HS-5 (cell line): ENCODE data around the gene MRO.
"Not testable (repeated sequence)": the region's sequence is repeated elsewhere in the genome, so short reads cannot be mapped to it uniquely, and the experiment has no call there.

Source experiments
- DNase-seq: peaks from one replicate; pipeline ENCODE4 v3.0.0-alpha.2; 2012; ENCODE audit warnings: low read depth

Gene MRO

DNA sequence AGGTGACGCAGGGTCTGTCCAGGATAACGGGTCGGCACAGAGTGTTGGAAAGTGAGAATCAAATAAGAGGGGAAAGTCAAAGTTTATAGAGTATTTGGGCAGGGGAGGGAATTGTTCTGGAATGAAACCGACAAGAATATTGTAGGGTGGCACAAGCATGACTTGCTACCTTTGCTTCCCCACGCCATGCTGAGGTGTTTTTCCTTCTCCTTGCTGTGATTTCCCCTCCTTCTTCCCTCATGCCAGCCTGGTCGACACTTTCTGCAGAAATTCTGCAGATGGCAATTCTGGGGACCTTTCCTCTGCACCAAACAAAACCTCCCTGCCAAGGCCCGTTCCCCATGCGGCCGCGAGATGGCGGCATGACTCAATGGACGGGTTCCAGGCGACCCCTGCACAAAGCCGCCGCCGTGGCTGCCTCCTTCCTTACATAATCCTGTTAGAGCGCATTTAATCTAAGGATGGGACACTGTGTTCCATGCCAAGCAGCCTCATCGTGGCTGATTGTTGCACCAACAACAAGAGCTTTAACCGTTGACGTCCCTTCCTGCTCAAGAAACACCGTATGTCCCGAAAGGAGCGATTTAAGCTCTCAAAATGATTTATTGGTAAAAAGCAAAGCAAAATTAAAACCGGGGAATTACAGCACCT is at the start of gene MRO:
TSS of gene MRO (minus strand) at position 289 of the 651 bp plus-strand sequence. CDS start 10,616 bp downstream, outside the sequence.
- peak; percentile 11 for DNase-seq

DNA sequence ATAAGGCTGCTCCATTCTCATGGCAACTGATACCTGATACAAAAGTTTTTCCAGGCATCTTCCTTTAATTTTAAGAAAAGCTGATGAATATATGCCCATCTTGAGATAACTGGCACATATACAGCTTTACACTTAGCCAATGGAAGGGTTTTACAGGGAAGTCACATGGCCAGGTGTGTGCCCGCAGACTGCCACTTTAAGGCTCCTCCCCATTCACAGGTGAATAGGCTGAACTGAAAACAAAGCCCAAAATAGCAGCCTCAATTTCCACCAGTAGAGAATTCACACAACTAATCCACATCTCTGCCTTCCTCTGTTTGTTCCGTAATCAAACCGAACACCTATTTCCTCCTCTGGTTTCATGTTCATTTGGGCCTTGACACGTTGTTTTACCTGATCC is 49.3 kb upstream of the MRO start:
- DNase-seq = no peak

DNA sequence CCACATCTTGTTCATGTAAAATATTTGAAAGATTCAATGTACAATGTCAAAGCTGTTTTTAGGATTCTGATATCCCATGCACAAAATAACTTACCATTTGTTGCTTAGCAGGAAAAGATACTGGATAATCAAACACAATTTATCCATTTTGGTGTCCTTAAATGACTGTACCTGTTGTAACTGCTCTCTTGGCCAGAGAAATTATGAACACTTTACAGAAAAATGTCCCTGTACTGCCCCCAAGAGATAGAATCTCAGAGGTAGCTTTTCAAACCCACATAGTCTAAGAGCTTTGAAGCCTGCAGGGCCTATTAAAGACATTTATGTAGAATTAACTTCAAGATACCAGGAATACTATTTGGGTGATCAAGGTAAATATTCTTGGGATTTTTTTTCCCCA is 46.9 kb upstream of the MRO start:
- no peak for DNase-seq

DNA sequence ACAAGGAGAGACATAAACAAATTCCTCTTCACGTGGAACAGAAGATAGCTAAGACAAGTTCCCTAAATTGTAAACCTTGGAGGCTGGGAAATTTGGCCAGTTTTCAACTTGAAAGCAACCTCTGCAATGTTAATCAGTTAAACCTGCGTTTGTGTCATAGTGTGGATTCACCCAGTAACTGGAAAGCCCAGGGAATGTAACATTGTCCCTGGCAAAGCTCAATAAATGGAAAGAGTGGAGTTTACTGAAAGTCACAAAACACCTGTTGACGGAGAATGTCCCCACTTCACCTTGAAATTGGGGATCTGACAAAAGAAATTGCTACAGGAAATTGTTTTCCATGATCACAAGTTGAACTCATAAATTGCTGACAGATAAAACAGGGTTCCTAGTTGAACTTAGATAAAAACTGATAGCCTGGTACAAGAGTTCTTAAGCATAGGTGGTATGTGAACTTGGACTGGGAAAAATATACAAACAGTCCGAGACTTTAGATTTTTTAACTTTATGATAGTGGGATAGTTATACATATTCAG is 44.1 kb upstream of the MRO start:
- DNase-seq = no peak

DNA sequence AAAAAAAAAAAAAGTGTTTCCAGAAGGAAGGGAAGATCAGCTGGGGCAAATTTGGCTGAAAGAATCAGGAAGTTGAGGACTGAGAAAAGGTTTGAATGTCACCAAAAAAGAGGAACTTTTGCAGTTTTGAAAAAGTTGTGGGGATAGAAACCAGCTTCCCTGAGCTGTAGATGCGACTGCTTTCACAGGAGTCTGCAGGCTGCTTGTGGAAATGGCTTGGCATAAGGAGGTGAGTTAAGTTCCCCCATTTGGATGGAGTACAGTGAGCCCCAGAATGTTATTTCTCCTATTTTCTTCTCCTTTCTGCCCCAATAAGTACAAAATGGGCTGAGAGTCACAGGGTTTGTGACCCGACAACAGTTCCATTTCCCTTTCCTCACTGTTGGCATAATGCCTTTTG is 42.6 kb upstream of the MRO start:
- DNase-seq = no peak

DNA sequence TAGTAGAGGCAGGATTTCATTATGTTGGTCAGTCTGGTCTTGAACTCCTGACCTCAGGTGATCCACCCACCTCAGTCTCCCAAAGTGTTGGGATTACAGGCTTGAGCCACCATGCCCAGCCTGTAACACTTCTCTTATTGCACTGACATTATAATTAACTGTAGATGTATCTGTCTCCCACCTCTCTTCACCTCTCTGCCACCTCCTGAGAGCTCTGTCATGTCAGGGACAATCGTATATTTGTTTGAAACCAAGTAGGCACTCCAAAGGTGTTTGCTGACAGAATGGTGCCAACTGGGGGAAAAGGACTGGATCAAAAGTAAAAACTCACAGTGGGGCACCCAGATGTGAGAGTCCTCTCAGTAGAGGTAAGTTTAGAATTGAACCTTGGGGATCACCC is 41.8 kb upstream of the MRO start:
- DNase-seq = no peak

DNA sequence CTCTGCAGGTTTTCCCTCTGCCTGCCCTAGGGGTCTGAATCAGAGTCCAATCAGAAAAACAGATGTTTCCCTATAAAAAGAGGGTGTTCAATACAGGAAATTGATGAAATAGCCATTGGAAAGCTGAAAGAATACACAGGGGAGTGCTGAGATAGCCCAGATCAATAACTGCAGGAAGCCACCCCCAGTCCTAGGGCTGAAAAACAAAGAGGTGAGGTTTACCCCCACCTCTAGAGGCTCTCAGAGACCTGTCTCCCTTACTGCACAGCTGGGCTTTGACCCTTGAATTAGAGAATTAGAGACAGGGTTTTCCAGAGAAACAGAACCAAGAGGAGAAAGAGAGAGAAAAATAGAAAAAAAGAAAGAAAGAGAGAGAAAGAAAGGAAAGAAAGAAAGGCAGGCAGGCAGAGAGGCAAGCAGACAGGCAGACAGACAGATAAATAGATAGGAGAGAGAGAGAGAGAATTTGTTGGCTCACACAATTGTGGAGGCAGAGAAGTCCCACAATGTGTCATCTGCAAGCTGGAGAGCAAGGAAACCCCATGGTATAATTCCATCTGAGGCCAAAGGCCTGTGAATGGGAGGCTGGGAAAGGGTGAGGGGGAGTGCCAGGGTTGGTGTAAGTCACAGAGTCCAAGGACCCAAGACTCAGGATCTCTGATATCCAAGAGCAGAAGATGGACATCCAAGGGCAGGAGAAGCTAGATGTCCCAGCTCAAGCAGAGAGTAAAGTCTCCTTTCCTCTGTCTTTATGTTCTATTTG is 40.2 kb upstream of the MRO start:
- no peak for DNase-seq

DNA sequence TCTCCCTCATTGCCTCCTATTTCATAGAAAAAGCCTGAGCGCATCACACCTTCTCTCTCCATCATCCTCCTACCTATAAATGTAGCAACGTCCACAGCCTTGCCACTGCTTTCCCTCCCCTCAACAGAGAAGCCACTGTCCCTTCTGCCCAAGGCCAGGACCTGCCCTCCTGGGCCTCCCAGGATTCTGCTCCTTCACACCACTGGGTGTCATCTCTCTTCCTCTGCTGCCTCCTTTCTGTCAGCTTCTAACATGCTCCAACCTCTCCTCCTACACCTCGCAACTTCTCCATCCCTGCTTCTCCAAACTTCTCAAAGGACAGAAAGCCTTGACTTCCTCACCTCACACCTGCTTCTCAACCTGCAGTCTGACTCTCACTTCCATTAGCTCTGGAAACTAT is 37.9 kb upstream of the MRO start:
- DNase-seq = no peak

DNA sequence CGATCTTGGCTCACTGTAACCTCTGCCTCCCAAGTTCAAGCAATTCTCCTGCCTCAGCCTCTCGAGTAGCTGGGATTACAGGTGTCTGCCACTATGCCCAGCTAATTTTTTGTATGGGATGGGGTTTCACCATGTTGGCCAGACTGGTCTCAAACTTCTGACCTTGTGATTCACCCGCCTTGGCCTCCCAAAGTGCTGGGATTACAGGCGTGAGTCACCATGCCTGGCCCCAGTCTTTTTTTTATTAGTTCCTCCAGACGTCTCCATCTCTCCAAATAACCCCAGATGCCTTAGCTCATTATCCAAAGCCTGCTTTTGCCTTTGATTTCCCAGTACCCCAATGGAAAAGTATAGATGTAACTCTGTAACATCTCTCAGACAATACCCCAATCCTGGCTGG is 37.4 kb upstream of the MRO start:
- DNase-seq = not testable (repeated sequence)

DNA sequence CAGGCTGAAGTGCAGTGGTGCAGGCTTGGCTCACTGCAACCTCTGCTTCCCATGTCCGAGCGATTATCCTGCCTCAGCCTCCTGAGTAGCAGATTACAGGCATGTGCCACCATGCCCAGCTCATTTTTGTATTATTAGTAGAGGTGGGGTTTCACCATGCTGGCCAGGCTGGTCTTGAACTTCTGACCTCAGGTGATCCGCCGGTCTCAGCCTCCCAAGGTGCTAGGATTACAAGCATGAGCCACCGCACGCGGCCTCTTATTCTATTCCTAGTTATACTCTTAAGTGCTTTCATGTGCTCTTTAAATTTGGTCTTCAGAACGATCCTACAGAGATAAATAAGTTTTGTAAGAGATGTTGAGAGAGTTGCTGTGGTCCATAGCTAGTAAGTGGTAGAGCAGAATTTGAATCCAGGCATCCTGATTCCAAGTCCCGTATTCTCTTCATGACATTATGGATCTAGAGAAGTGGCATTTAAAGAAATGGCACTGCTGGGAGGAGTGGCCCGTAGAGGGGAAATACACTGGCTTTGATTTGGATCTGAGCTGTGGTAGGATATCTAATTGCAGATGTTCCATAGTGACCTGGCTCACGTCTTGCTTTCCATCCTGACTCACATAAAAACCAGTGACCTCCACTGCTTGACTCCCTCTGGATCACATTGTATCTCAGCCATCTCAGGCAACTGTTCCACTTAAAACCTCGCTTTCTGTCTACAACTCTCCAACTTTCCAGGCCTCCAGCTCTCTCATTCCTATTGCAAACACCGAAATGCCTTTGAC is 36.4 kb upstream of the MRO start:
- DNase-seq = no peak

DNA sequence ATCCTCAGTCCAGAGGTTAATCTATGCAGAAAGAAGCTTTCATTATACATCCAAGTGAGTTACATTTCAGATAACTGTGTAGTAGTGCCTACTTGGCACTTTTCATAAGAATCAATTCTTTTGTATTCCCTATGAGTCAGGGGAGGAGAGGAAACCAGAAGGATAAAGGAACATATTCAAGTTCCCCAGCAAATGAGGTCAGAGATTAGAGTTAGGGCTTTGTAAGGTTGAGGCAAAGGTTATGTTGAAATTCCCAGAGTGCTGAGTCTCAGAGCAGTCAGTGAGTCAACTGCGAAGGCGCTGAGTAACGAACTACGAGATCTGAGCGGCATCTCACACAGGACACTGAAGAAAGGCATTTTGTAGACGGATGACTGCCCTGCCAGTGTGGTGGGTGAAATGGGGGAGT is 34.1 kb upstream of the MRO start:
- peak; percentile 61 for DNase-seq

DNA sequence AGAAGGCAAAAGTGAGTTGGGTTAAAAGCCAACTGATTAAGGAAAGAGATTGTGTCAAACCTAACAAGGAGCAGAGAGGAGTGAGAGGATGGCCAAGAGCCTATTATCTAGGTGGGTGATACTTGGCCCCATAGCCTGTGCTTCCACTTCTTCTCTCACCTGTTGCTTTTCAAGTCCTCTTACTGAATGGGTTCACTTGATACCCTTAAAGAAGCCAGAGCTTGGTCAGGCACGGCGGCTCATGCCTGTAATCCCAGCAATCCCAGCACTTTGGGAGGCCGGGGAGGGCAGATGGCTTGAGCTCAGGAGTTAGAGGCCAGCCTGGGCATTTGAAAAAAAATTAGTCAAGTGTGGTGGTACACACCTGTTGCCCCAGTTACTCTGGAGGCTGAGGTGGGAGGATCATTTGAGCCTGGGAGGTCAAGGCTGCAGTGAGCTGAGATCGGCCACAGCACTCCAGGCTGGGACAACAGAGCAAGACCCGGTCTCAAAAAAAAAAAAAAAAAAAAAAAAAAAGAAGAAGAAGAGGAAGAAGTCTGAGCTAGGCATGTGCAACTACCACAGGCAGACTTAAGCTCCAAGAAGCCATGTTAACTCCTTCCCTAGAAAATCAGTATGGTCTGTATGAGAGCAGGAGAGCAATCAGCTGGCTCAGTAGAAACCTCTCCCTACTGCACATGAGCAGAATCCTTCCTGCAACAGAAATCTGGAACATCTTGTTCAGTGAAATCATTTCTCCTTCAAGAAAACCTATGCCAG is 30.7 kb upstream of the MRO start:
- DNase-seq = no peak

DNA sequence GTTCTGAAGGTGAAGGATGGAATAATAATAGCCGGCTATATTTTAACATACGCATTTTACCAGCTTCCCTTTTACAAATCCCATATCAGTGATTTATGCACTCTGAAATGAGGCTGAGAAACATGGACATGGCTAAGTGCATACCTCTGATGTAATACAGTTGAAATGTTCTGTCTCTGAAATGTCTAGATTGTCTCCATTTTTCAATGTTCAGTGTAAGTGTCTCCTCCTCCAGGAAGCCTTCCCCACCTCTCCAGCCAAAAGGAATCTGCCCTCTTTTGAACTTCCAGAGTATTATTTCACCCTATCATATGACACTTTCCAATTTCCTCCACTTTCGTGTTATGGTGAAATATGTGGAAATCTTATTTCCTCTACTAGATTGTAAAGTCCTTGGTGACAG is 29.6 kb upstream of the MRO start:
- no peak for DNase-seq

DNA sequence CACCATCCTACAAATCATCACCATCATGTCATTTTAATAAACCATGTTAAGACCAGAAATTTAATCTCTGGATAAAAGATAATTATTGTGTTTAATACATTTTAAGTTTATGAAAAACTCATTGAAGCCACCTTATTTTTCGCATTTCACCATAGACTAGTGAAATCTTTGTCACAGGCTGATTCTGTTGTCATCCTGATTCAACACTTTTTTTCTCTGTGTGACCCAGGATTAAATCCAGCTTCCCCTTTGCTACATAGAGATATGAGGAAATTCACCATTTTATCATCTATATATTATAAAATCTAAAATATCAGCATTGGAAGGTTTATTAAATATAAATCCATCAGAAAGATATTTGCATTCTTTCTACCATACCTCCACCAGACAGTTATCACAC is 29.2 kb upstream of the MRO start:
- DNase-seq = no peak

DNA sequence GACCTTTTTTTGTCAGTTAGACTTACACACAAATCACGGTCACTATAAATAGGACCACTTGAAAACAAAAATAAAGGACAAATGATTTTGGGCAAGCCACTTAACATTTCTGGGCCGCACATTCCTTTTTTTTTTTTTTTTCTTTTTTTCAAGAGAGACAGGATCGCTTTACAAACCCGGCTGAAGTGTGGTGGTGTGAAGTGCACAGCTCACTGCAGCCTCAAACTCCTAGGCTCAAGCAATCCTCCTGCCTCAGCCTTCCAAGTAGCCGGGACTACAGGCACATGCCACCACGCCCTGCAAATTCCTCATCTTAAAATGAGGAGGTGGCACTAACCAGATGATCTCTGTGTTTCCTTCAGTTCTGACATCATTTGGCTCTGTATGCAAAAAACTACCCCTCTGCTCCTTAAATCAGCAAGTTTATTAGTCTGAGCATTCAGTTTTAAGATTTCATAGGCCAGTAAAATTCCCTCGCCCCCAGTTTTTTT is 28.3 kb upstream of the MRO start:
- no peak for DNase-seq

DNA sequence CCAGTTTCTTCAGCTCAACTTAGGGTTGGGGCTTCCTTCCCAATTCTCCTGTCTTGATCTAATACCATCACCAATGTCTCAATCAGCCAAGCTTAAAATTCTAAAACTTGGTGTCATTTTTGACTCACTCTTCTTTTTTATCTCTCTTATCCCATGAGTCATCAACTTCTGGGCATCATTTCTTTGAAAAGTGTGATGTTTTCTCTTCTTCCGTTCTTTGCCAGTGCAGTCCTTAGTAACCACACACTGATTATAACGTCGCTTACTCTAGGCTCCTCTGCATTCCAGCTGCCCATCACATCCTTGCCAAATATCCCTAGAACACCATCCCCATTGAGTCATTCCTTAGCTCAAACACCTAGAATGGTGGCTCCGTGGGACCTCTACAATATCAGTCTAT is 27.4 kb upstream of the MRO start:
- peak; percentile 49 for DNase-seq

DNA sequence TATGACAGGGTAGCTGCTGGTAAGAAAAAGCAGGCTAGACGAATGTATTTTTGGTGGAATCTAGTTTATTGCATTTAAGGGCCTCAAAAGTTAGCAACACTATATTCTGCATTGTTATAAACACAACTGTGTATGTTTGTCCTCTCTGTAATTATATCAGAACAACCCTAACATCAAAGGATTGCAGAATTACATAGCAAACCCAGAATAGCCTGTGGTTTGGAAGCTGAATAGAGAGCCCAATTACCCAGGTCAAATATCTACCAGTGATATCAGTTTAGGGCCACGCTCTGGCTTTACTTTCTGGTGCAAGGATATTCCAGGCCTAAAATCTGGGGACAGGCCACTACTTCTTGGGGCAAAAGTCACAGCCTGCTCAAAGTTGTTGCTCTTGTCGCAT is 25.1 kb upstream of the MRO start:
- no peak for DNase-seq

DNA sequence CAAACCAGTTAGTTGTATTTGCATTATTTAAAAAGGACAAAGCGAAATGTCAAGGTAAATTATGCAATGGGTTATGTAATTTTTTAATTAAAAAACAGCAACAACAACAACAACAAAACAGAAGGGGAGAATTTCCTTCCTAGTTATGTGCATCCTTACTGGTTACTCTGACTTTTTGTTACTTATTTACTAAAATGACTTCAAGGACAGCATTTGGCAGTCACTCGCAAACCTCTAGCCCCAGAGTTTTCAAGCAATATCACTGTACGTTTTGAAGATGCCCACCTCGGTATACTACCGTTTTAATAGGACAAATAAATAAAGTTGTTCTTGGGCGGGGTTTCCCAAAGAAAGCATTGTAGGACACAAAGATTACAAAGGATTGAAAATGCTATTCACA is 24.7 kb upstream of the MRO start:
- DNase-seq = no peak

DNA sequence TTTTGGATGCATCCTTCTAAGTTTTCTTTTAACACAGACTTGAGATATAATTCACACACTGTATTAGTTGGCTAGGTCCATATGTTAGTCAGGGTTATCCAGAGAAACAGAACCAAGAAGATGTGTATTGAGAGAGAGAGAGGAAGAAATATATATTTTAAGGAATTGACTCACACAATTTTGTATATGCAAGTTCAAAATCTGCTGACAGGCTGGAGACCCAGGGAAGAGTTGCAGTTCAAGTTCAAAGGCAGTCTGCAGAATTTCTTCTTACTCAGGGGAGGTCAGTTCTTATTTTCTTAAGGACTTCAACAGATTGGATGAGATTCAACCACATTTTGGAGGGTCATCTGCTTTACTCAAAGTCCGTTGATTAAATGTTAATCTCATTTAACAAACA is 23.0 kb upstream of the MRO start:
- no peak for DNase-seq

DNA sequence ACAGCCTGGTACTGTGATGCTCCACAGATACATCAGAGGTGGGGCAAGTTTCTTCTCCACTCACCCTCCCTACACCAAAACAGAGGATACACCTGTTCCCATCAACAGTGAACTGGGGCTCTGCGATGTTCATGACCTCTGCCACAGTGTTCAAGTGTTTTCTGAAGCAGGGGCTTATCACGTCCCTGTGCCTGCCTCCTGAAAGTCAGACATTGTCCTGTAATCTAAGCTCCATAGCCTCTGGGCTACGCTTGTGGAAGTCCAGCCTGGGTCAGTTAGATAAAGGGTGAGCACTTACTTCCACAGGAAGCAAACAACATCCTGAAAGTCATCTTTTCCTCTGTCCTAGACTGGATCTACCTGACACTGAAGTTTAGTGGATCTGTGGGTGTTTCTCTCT is 20.2 kb upstream of the MRO start:
- DNase-seq = no peak

DNA sequence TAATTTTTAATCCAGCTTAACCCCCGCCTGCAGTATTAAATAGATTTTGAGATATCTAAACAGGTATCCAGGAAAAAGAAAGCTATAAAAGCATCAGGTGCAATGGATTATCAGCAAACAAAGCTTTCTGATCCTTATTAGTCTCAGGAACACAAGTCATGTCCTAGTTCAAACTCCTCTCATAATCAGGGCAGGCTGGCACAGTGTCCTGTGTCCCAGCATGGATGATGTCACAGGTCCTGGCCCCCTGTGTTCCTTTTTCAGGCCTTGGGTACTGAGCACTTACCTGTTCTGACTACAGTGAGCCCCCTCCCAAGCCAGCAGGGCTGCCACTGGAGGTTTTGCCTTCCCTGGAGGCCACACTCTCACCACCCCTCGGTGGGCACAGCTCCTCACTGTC is 19.5 kb upstream of the MRO start:
- no peak for DNase-seq

DNA sequence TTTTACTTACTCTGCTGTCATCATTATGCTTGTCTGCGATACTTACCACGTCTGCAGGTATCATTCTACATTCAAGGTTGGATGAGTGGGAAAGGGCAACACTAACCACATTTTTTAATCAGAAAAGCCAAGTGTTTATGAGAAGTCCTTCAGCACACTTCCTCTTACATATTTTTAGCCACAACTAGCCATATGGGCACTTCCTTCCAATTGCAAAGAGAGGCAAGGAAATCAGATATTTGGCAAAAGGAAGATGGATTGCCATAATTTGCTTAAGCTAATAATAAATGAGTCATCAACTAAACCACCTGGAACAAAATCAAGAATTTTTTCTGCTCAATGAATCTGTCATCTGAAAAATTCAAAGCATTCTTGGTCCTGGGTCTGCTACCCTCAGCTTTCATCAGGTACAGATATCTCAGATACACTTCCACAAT is 16.7 kb upstream of the MRO start:
- peak; percentile 53 for DNase-seq
